NCI-H1092 (cell line): ENCODE data around the gene SREBF2.
A peak's percentile ranks its signal among the peaks of the same experiment; 100 is the strongest.

Experiments used
- DNase-seq: peaks from one replicate; lab custom pipeline; 2025; lab: John Stamatoyannopoulos, UW

Gene SREBF2

GRCh38 chr22:41832553-41833368 lies at the start of gene SREBF2:
Gene SREBF2 (plus strand): TSS chr22:41833105. CDS start chr22:41833271, 166 bp downstream.
- DNase-seq, result peak; percentile 99

DNA sequence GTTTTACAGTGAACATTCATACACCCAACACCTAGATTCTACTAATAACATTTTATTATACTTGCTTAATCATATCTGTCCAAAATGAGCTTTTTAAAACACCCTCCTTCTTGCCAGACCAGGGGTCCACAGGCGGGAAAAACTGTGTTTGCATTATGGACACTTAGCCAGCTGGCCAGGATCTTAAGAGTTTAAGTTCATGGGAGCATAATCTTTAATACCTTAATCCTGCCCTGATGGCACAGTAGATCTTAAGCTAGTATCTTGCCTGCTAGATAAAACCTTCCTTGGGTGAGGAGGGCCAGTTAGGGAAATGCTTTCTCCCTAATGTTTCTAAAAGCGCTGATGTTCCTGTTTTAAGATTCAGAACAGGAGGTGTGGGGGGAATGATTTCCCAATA lies 45.6 kb upstream of the SREBF2 start:
- no peak for DNase-seq

DNA sequence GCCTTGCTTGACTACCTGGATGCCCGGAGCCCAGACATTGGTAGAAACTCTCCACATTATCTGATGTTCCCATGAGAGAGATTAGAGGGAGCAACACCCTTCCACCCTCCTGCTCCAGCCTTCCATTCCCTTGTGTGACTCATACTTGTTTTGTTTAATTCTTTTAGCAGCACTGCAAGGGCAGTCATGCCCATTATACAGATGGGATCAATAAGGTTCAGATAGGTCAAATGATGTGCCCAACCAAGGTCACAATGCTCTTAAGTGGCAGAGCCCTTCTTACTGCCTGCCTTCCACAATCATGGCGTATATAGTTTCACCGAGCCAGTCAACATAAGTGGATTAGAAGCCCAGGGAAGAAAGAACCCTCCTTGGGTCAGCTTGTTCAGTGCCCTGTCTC lies 39.0 kb upstream of the SREBF2 start:
- no peak for DNase-seq

DNA sequence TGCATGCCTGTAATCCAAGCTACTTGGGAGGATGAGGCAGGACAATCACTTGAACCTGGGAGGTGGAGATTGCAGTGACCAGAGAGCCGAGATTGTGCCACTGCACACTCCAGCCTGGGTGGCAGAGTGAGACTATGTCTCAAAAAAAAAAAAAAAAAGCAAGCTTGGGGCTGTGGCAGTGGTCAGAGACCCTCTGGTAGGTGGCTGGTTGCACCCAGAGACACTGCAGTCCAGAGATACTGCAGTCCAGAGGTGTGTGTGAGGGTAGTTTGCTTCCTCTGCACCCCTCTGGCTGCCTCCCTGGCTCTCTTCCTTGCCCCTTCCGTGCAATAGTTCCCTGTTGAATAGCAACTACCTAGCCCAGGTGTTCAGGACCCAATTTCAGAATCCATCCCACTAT lies 34.2 kb upstream of the SREBF2 start:
- no peak for DNase-seq

GRCh38 chr22:41799486-41800347 lies 33.2 kb upstream of the SREBF2 start:
- no peak for DNase-seq

DNA sequence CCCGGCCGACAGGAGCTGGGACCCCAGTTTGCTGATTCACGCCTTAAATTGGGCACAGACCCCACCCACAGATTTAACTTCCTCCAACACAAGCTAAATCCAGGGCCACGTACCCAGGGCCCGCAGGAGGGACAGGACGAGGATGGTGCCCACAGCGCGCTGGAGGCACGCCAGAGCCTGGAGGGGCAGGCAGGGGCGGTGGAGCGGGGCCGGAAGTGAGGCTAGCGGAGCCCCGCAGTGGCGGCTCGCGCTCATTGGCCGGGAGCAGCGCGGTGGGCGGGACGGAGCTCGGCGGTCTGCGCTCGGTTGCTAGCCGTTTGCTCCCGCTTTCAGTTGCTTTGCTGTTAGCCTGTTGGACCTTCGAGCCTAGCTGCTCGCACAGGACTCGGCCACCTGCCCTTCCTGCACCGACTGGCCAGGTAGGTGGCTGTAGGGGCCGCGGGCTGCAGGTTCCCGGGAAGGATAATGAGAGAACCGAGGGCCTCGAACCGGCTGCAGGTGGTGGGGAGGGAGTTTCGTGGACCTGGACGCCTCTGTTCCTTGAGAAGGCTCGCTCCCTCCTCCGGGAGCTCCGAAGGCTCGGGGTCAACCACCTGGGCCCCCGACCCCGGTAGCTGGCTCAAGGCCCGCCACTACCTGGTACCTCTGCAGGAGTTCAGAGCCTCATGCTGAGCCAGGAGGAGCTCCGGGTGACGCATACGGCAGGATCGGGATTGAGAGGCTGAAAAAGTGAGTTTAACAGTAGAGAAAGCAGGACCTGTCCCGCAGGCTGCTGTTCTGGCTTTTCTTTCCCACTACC lies 32.4 kb upstream of the SREBF2 start, which contains the start of gene CCDC134:
Gene CCDC134, plus strand, starts transcription at position 332 of the 799 bp plus-strand sequence. CDS start 8,212 bp downstream, outside the sequence.
- peak; percentile 84 for DNase-seq

- no peak for DNase-seq
Observed at GRCh38 chr22:41801147-41801819, 31.6 kb upstream of the SREBF2 start.

DNA sequence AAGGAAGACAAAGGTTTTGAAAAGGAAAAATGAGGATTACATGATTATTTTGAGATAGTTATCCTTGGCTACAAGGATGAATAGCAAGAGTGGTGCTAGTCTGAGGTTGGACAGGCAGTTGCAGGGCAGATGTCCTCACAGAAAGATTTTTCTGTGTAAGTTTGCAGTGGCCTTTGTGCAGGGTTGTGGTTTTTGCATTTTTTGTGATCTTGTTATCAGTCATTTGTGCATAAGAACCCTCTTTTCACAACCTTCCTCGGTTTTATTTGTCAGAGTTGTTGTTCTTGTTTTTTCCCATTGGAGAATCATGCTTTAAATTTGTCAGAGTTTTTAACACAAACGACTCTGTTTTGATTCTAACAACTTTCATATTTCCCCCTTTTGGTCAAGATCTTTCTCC lies 31.0 kb upstream of the SREBF2 start:
- DNase-seq, result no peak

GRCh38 chr22:41805639-41806038 lies 27.3 kb upstream of the SREBF2 start:
- no peak for DNase-seq

DNA sequence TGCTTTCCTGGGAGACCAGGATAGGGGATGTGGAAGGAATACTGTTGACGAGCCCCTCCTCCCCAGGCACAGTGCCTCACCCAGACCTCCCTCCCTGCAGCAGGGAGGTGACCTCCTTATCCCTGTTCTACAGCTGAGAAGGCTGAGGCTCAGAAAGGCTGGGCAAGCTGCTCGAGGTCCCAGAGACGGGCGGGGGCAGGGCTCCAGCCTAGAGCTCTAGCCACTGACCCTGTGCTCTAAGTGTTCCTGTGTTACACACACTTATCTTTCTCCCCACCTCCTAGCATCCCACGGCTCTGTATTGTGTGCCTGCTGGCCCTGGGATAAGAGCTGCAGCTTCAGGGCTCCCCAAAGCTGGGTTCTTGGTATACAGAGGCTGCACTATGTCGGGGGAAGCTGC lies 24.5 kb upstream of the SREBF2 start:
- no peak for DNase-seq

DNA sequence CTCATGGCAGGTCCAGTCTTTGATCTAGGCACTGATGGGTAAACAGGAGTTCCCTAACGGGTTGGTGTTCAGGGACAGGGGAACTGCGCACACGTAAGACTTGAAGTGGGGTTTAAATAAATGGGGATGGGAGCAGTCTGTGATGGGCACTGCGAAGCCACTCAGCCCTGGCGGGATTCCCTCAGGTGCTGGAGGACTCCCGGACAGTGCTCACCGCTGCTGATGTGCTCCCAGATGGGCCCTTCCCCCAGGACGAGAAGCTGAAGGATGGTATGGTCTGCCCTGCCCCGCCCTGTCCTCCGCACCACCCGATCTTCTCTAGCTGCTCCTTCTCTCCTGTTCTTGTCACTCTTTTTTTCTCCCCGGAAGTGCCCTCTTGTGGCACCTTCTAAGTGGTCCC lies 22.9 kb upstream of the SREBF2 start:
- DNase-seq, result no peak

GRCh38 chr22:41812805-41813545 lies 19.9 kb upstream of the SREBF2 start:
- DNase-seq, result no peak

GRCh38 chr22:41813726-41814410 lies 19.0 kb upstream of the SREBF2 start:
- no peak for DNase-seq

- DNase-seq, result no peak
Observed at GRCh38 chr22:41815716-41816115, 17.2 kb upstream of the SREBF2 start.

DNA sequence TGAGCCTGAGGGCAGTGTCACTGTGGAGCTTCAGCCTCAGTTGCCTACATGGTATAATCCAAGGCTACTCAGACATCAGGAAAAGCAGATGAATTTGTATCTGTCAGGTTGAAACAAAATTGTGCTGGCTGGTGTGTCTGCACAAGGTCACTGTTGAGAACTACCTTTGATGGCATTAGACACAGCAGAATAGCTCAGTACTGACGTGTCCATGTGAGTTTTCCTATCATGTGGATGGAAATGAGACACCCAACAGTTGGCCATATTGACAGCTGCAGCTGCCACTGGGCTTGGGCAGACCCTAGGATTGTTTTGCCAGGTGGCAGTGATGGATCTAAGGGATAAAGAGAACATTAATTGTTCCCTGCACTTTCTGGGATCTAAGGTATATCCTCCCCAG lies 16.7 kb upstream of the SREBF2 start:
- DNase-seq, result no peak

DNA sequence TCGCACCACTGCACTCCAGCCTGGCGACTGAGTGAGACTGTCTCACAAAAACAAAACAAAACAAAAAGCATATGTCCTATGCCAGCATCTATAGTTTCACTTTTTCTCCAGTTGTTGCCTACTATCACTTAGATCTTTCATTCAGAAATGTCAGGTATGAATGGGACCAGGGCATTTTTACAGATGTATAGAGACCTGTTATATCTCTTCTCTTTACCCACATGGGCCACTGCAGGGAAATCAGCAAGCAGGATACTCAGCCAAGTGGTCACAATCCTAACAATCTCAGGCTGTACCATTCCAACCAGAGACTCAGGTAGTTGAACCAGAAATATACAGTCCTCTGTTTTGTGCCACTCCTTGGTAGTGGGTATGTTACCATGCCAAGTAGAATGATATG lies 16.0 kb upstream of the SREBF2 start:
- no peak for DNase-seq

GRCh38 chr22:41818011-41818410 lies 14.9 kb upstream of the SREBF2 start:
- no peak for DNase-seq

DNA sequence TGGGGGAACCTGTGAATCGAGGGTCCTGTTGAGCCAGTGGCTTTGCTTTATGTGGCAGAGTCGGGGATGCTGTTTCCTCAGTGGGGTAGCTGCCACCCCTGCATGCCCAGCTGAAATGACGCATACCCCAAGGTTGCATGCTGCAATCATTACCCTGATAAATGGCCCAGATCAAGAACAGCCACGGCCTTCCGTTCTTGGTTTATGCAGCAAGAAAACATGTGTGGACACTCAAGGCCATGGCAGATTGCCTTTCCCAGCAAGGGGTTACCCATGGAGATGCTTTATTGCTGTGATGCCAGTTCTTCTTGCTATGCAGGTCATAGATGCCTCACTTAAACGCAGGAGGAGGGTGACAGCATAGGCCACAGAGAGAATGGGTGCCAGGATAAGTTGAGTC lies 14.3 kb upstream of the SREBF2 start:
- no peak for DNase-seq

- no peak for DNase-seq
Observed at GRCh38 chr22:41819257-41819656, 13.6 kb upstream of the SREBF2 start.

DNA sequence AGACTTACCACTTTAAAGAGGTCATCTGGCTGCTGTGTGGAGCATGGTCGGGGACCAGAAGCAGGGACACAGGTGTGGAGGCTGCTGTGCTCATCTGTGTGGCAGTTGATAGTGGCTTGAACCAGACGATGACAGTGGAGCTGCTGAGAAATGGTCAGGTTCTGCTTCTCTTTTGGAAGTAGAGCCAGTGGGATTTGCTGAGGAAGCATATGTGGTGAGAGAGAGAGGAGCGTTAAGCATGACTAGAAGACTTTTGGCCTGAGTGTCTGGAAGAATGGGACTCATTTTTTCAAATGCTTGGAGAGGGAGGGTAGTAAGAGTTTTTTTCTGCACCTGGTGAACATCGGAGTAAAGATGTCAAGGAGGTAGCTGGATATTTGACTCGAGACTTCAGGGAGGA lies 12.5 kb upstream of the SREBF2 start:
- DNase-seq, result no peak
